ENCODE measurements around the gene UBL4A.

Gene UBL4A

GRCh38 chrX:154460326-154460725 is 26.1 kb downstream of the UBL4A start:
- no peak for DNase-seq

GRCh38 chrX:154459832-154460231 is 26.6 kb downstream of the UBL4A start:
- no peak for DNase-seq

DNA sequence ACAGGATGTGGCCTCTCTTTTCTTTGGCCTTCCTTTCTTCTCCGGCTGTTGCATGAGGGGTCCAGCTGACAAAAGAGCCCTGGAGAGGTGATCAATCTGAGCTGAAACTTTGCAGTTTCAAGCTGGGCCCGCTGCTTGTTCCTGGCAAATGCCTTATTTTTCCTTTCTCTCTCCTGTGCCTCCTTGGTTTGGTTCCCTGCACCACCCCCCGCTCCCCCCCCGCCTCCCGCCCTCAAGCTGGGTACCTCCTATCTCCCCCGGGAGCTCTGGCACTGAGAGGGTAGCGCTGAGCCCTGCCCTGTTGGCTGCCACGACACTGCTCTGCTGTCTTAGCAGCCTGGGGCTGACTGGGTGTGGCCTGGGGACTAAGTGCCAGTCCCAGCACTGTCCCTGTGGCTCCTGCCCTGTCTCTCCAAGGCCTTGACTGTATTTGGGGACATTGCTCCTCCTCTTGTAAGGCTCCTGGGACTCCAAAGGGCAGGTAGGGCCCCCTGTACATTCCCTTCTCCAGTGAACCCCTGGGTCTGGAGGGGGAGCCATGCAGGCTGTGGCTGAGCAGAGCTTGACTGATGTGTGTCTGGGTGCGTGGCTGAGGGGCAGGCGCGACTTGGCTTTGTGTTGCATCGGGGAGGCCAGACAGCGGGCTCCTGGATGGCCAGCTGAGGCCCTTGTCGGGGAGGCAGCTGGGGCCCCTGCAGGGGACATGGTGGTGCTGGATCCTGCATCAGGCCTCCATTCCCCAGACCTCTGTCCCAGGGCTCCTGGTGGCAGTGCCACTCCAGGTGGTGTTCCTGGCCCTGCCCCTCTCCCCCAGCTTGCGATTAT is 27.2 kb downstream of the UBL4A start:
- no peak for DNase-seq

DNA sequence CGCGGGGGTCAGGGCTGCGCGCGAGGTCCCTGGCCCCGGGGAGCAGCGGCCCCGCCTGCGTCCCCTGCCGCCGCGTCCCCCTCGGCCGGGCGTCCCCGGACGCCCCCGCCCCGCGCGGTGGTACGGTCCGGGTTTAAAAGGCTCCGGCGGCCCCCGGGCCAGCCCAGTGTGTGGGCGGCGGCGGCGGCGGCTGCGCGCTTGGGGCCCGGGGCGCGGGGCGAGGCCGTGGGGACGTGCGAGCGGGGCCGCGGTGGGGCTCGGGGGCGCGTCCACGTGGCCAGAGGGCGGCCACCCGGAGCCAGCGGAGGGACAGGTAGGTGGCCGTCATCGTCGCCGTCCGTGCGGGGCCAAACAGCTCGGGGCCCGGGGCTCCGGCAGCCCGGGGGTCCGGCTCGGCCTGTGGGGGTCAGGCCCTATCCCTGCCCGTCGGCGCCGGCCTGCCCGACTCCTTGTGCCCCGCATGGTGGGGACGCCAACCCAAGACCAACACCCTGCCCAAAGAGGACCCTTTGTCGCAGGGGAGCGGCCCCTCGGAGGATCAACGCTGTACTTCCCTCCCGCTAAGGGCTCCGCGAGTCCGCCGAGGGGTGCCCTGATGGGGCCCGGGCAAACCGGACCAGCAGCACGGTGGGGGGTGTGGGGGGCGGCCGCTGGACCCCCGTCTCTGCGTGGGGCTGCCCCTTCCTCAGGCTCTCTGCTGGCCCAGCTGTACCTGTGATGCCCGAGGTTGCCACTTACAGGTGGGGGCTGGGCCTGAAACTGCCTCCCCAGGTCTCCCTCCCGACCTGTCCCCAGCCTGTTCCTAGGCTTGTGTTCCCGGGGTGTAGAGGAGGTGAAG is 28.1 kb downstream of the UBL4A start, which contains the start of gene PLXNA3:
TSS of gene PLXNA3 (plus strand) at position 166 of the 838 bp plus-strand sequence. CDS start 1,903 bp downstream, outside the sequence.
- DNase-seq: peak; percentile 67

DNA sequence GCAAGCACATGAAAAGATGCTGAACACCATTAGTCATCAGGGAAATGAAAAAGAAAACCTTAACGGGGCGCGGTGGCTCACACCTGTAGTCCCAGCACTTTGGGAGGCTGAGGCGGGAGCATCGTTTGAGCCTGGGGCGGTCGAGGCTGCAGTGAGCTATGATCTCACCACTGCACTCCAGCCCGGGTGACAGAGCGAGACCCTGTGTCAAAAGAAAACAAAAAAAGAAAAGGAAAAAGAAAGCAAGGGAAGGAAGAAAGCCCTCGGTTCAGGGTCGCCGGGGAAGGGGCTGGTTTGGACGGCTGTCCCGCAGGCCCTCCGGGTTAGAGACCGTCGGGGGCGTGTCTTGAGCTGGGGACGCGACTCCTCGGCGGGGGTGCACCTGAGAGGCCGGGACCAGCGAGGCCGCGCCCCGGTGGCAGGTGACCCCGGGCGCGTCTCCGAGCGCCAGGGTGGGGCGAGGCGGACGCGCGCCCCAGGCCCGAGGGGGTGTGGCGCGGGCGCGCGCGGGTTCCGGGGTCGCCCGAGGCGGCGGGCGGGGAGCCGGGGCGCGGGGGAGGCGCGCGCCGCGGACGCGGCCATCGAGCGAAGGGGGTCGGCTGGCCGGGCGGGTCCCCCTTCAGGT is 28.8 kb downstream of the UBL4A start:
- peak; percentile 42 for DNase-seq

DNA sequence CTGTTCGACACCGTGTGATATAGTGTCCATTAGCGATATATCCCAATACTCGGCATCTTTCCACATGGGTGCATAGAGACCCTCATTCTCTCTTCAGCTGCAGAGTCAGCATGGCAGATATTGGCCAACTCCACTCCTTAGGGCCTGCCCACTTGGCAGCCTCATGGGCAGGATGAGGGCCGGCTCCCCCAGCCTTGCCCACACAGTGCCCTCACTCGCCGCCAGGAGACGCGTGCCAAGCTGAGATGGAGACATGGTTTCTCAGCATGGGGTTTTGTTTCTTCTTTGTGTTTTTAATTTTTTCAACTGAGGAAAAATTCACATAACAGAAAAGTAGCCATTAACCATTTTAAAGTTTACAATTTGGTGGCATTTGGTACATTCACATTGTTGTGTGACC is 33.6 kb downstream of the UBL4A start:
- no peak for DNase-seq

DNA sequence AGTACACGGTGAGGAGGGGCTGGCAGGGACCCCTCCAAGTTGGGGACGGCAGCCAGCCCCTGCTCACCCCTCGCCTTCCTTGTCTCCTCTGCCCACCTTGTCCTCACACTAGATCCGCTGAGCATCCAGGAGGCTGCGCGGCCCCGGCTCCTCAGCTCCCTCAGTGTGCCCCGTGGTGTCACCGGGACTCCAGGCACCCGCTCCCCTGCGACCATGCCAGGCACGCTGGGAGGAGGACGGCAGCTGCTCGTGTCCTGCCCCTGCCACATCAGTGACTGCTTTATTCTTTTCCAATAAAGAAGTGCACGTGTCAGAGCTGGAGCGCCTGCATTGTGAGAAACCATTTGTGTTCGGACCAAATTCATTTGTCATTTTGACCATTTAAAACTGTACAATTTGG is 36.1 kb downstream of the UBL4A start:
- DNase-seq: no peak

DNA sequence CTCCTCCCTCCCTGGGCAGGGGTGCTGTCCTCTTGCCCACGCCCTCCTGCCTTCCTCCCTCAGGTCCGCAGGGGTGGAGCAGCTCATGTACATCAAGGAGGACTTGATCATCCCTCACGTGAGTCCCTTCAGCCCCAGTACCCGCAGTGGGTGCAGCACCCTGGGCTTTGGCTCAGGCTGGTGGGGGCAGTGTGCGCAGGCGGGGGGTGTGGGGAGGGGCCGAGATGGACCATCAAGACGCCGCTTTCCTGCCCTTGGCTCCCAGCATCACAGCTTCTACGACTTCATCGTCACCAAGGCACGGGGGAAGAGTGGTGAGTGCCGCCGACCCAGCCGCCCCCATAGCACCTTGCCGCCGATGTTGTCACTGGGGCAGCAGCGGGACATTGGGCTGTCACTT is 36.8 kb downstream of the UBL4A start:
- no peak for DNase-seq

DNA sequence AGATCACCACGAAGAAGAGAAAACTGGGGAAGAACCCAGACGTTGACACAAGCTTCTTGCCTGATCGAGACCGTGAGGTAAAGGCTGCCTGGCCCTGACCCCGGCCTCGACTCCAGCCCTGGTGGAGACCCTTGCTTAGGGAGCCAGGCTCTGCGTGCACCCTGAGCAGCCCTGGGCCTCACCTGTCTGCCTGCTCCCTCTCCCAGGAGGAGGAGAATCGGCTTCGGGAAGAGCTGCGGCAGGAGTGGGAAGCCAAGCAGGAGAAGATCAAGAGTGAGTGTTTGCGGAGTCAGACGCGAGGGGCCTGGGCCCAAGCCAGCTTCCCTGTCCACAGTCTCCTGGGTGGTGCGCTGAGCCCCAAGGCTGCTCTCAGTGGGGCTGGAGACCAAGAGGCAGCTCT is 37.9 kb downstream of the UBL4A start:
- DNase-seq: no peak

DNA sequence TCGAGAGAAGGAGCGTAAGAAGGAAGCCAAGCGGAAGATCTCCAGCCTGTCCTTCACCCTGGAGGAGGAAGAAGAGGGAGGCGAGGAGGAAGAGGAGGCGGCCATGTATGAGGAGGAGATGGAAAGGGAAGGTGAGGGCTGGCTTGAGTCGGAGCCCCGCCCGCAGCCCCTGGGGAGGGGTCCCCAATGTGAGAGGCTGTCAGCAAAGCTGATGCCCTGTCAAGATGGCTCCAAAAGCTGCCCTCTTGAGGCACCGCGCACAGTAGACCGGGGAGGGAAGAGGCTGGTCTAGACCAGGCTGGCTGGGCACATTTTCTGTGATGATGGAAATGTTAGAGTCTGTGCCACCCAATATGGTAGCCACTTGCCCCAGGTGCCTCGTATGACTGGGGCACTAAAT is 40.0 kb downstream of the UBL4A start:
- no peak for DNase-seq

GRCh38 chrX:154445776-154446175 is 40.6 kb downstream of the UBL4A start:
- DNase-seq: no peak

DNA sequence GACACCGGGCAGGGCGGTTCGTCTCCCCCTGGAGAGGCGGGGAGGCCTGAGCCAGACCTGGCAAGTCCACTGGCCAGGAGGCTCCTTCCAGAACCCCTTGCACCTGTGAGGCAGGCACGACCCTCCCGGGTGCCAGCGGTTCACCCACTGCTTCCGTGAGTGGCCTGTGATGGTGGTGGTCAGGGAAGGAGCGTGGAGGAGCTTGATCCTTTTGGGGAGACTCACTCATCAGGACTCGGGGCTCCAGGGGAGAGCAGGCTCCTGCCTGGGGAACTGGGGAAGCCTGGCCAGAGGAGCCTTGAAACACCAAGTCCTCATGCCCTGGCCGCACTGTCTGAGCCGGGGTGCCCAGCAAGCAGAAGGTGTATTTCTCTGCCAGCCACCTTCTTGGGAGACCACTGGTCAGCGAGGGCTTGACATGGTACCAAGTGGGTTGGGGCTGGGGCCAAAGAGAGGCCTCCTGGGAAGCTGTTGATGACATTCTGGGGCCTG is 41.6 kb downstream of the UBL4A start:
- no peak for DNase-seq

GRCh38 chrX:154443992-154444754 is 42.2 kb downstream of the UBL4A start, which contains the start of gene FAM50A:
Gene FAM50A, plus strand, starts transcription at chrX:154444141. Its CDS starts 95 bp downstream, at chrX:154444236.
- DNase-seq: peak; percentile 62

GRCh38 chrX:154443479-154443910 is 42.9 kb downstream of the UBL4A start:
- no peak for DNase-seq

DNA sequence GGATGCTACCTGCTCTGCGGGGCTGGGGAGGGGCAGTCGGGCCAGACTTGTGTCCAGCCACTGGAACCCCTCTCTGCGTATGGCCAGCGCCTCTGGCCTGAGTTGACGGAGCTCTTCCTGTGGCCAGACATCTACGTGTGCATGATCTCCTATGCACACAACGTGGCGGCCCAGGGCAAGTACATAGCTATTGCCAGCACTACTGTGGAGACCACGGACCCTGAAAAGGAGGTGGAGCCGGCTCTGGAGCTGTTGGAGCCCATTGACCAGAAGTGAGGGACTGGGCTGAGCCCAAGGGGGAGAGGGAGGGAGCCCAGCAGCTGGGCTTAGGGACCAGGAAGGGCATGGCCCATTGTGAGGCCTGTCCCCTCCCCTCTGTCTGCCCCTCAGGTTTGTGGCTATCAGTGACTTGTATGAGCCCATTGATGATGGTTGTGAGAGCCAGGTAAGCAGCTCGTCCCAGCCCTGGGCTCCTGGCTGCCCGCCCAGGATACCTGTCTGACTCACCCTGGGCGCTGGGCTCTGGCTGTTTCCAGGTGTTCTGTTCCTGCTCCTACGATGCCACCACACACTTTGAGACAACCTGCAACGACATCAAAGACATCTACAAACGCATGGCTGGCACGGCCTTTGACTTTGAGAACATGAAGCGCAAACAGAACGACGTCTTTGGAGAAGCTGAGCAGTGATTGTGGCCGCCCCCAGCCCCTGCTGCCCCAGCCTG is 44.3 kb downstream of the UBL4A start:
- no peak for DNase-seq

DNA sequence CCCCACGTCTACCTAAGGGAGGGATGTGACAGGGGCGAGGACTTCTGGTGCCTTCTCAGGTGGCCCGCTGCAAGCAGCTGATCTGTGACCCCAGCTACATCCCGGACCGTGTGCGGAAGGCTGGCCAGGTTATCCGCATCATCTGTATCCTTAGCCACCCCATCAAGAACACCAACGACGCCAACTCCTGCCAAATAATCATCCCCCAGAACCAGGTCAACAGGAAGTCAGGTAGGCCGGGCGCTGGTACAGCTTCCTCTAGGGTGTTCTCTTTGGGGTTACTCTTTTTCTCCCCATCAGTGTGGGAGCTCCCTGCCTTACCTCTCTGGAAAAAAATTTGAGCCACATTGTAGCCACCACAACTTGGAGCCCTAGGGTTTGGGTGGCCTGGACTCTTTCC is 44.9 kb downstream of the UBL4A start:
- no peak for DNase-seq

- DNase-seq: no peak
Observed at GRCh38 chrX:154440623-154441357, 45.6 kb downstream of the UBL4A start.

DNA sequence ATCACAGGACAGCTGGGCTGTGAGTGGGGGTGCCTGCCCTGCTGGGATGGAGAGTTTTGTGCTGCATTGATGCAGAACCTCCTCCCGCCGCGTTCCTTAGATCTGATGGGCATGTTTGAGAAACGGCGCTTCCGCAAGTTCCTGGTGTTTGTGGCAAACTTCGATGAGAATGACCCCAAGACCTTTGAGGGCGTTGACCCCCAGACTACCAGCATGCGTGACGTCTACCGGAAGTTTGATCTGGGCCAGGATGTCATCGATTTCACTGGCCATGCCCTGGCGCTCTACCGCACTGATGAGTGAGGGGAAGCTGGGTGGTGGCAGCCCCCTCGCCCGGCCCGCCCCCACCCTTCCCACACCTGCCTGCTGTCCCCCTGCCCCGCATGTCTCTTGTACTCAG is 46.6 kb downstream of the UBL4A start:
- no peak for DNase-seq

- no peak for DNase-seq
Observed at GRCh38 chrX:154437971-154438893, 48.2 kb downstream of the UBL4A start.

Data from T-helper 9 cell (primary cell).